Hindlimb muscle (tissue), 1 donor: ENCODE results near the gene RAB3C. TPM values are rescaled to one million over a fixed set of nuclear protein-coding genes. Genes with fewer than 3 reads are reported as not detected.
A peak's percentile ranks its signal among the peaks of the same experiment; 100 is the strongest.
"Not testable (repeated sequence)": the region's sequence is repeated elsewhere in the genome, so short reads cannot be mapped to it uniquely, and the experiment has no call there.

Experiments used
- DNase-seq: peaks from one replicate; pipeline ENCODE4 v3.0.0-alpha.2; 2013
- polyA plus RNA-seq: library from polyadenylated mRNA; unstranded; fragments of 120-200 nt; gene quantifications from one replicate; pipeline ENCODE4 v1.2.1, GENCODE V29; 2013; ENCODE audit not compliant: insufficient read length

RAB3C gene
- 0.43 TPM for polyA plus RNA-seq

GRCh38 chr5:58582803-58583491, at the start of gene RAB3C:
TSS of gene RAB3C (plus strand) at chr5:58583075. CDS start at chr5:58583209, 134 bp downstream.
- peak; percentile 92 for DNase-seq

GRCh38 chr5:58541935-58542334, 40.9 kb upstream of the RAB3C start:
- not testable (repeated sequence) for DNase-seq

GRCh38 chr5:58542709-58543108, 40.2 kb upstream of the RAB3C start:
- DNase-seq: no peak

GRCh38 chr5:58543723-58544122, 39.2 kb upstream of the RAB3C start:
- DNase-seq: no peak

GRCh38 chr5:58544195-58544594, 38.7 kb upstream of the RAB3C start:
- no peak for DNase-seq

- DNase-seq: no peak
These were observed 37.9 kb upstream of the RAB3C start for GRCh38 chr5:58544926-58545325.

GRCh38 chr5:58545912-58546311, 37.0 kb upstream of the RAB3C start:
- DNase-seq: no peak

- no peak for DNase-seq
These were observed 34.8 kb upstream of the RAB3C start for GRCh38 chr5:58548068-58548467.

GRCh38 chr5:58551492-58551891, 31.4 kb upstream of the RAB3C start:
- no peak for DNase-seq

- not testable (repeated sequence) for DNase-seq
These were observed 25.1 kb upstream of the RAB3C start for GRCh38 chr5:58557665-58558338.

GRCh38 chr5:58563016-58563700, 19.7 kb upstream of the RAB3C start:
- not testable (repeated sequence) for DNase-seq

GRCh38 chr5:58564043-58564832, 18.6 kb upstream of the RAB3C start:
- not testable (repeated sequence) for DNase-seq

GRCh38 chr5:58565033-58565432, 17.8 kb upstream of the RAB3C start:
- no peak for DNase-seq

- no peak for DNase-seq
These were observed 11.4 kb upstream of the RAB3C start for GRCh38 chr5:58571501-58571900.

GRCh38 chr5:58572973-58573372, 9.9 kb upstream of the RAB3C start:
- DNase-seq: not testable (repeated sequence)

- no peak for DNase-seq
These were observed 3.1 kb upstream of the RAB3C start for GRCh38 chr5:58579781-58580180.

- DNase-seq: no peak
These were observed 664 bp upstream of the RAB3C start for GRCh38 chr5:58582019-58582802.

GRCh38 chr5:58595952-58596351, 13.1 kb downstream of the RAB3C start:
- no peak for DNase-seq

- DNase-seq: no peak
These were observed 15.6 kb downstream of the RAB3C start for GRCh38 chr5:58598440-58598839.

- DNase-seq: no peak
These were observed 16.3 kb downstream of the RAB3C start for GRCh38 chr5:58599217-58599616.

- DNase-seq: not testable (repeated sequence)
These were observed 17.7 kb downstream of the RAB3C start for GRCh38 chr5:58600613-58601012.

- not testable (repeated sequence) for DNase-seq
These were observed 20.0 kb downstream of the RAB3C start for GRCh38 chr5:58602889-58603288.
